COLO829 (cell line): ENCODE data around the gene RASAL2.

Source experiments
- DNase-seq: peaks from one replicate; pipeline ENCODE4 v3.0.0; 2012; ENCODE audit warnings: low spot score

RASAL2 gene

GRCh38 chr1:178513278-178513983, 419.5 kb downstream of the RASAL2 start:
- no peak for DNase-seq

GRCh38 chr1:178516110-178516509, 422.2 kb downstream of the RASAL2 start:
- DNase-seq = no peak

GRCh38 chr1:178518894-178519293, 425.0 kb downstream of the RASAL2 start:
- DNase-seq = no peak

- no peak for DNase-seq
Measured at GRCh38 chr1:178520803-178521202, 426.9 kb downstream of the RASAL2 start.

- DNase-seq = no peak
Measured at GRCh38 chr1:178521241-178521640, 427.3 kb downstream of the RASAL2 start.

- DNase-seq = no peak
Measured at GRCh38 chr1:178527117-178527516, 433.2 kb downstream of the RASAL2 start.

- DNase-seq = no peak
Measured at GRCh38 chr1:178528228-178528952, 434.5 kb downstream of the RASAL2 start.

- DNase-seq = no peak
Measured at GRCh38 chr1:178528953-178529335, 435.0 kb downstream of the RASAL2 start.

- DNase-seq = no peak
Measured at GRCh38 chr1:178529364-178530036, 435.6 kb downstream of the RASAL2 start.

GRCh38 chr1:178530037-178530402, 436.1 kb downstream of the RASAL2 start:
- peak; percentile 48 for DNase-seq

- no peak for DNase-seq
Measured at GRCh38 chr1:178530502-178530901, 436.6 kb downstream of the RASAL2 start.

- no peak for DNase-seq
Measured at GRCh38 chr1:178531887-178532286, 438.0 kb downstream of the RASAL2 start.

- DNase-seq = peak; percentile 94
Measured at GRCh38 chr1:178532392-178532791, 438.5 kb downstream of the RASAL2 start.

GRCh38 chr1:178533121-178533946, 439.4 kb downstream of the RASAL2 start:
- no peak for DNase-seq
